ENCODE results near the gene KY.

KY gene

DNA sequence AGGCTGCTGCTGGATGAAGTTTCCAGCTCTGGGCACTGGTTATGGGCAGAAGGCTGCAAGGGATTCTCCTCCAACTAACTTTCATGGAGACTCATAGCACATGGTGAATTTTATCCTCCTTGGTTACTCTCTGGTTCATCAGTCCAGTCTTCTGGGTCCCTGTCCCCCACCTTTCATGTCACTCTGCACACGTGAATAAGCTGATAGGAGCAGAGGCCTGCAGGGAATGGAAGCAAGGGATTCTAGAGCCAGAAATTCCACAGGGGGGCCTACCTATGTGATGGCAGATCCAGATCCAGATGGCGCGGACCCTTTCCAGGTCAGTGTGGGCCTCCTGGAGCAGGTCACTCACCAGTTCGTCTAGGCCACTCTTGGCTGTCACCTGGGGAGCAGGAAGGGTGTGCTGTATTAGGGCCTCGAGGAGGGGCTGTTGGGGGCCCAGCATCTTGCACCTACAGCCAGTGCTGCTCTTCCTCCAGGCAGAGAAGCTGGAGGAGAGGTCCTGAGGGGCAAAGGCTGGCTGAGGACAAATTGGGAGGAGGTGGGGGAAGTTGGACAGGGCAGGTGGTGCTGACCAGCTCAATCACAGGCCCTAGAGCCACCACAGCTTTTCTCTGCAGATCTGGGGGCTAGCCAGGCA is 30.2 kb downstream of the KY start:
- DNase-seq (ENCODE audit: low read depth, low spot score), result no peak
- Histone ChIP-seq H3K36me3 (ENCODE audit: insufficient read depth, low read length) (no peaks in the 10 kb centered on the region), H3K9ac (ENCODE audit: insufficient read length) (no peak overlapping the region), H3K4me3 (no peak overlapping the region), H3K27ac (no peak overlapping the region), H3K9me3 (ENCODE audit: low read depth, low read length) (no peaks in the 10 kb centered on the region)
- TF ChIP-seq FOXP2 (optimal IDR thresholded peaks at IDR 0.05; ENCODE audit: control extremely low read depth, extremely low read length, insufficient read depth) (no peak), EZH2 (IDR thresholded peaks at IDR 0.05) (no peak), POLR2AphosphoS5 (IDR thresholded peaks at IDR 0.05; ENCODE audit: borderline replicate concordance, low read depth, low read length) (no peak)

DNA sequence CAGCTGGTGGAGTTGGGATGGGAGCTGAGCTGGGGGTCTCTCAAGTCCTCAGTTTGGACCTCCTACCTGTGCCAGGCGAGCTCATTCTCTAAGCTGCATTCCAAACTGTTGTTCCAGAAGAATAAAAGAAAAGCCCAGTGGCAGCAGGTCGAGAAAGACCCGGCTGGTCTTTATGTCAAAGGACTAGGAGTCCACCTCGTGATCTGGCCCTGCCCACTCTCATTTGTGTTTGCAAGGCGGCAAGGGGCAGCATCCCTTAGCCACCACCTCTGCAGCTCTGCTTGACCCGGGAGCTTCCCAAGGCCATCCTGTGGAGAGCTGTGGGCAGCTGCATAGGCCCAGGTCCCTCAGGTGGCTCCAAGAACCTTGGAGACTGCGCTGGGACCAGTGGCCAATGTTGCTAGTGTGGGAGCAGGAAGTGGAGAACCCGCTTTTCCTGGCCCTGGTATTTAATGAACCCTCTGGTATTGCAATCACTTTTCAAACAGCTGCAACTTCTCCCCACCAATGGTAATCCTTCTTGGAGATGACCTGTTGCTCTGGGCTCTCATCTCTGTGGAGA is 30.9 kb downstream of the KY start:
- Histone ChIP-seq H3K4me3 (no peak overlapping the region), H3K27ac (no peak overlapping the region), H3K9me3 (ENCODE audit: low read depth, low read length) (no peaks in the 10 kb centered on the region), H3K36me3 (ENCODE audit: insufficient read depth, low read length) (no peaks in the 10 kb centered on the region), H3K9ac (ENCODE audit: insufficient read length) (no peak overlapping the region)
- no peak for DNase-seq (ENCODE audit: low read depth, low spot score)
- TF ChIP-seq POLR2AphosphoS5 (IDR thresholded peaks at IDR 0.05; ENCODE audit: borderline replicate concordance, low read depth, low read length), result no peak
- TF ChIP-seq EZH2 (IDR thresholded peaks at IDR 0.05), result no peak
- TF ChIP-seq FOXP2 (optimal IDR thresholded peaks at IDR 0.05; ENCODE audit: control extremely low read depth, extremely low read length, insufficient read depth), result no peak

DNA sequence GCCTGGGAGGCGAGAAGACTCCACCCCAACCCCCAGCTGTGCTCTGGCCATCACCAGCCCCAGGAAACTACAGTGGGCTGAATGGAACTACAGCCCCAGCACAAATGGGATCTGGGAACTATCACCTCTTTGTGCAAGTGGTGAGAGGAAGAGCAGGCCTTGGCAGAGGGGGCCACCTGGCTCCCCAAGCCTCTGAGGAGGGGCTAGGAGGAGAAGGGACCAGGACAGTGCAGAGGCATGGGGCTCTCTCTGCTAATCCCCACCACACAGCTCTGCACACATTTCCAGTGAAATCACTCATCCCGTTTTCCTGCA is 31.6 kb downstream of the KY start:
- no peak for DNase-seq (ENCODE audit: low read depth, low spot score)
- Histone ChIP-seq H3K36me3 (ENCODE audit: insufficient read depth, low read length) (no peaks in the 10 kb centered on the region), H3K9ac (ENCODE audit: insufficient read length) (no peak overlapping the region), H3K9me3 (ENCODE audit: low read depth, low read length) (no peaks in the 10 kb centered on the region), H3K4me3 (no peak overlapping the region), H3K27ac (no peak overlapping the region)
- no peak for TF ChIP-seq EZH2 (IDR thresholded peaks at IDR 0.05)
- TF ChIP-seq FOXP2 (optimal IDR thresholded peaks at IDR 0.05; ENCODE audit: control extremely low read depth, extremely low read length, insufficient read depth), result no peak
- TF ChIP-seq POLR2AphosphoS5 (IDR thresholded peaks at IDR 0.05; ENCODE audit: borderline replicate concordance, low read depth, low read length), result no peak

DNA sequence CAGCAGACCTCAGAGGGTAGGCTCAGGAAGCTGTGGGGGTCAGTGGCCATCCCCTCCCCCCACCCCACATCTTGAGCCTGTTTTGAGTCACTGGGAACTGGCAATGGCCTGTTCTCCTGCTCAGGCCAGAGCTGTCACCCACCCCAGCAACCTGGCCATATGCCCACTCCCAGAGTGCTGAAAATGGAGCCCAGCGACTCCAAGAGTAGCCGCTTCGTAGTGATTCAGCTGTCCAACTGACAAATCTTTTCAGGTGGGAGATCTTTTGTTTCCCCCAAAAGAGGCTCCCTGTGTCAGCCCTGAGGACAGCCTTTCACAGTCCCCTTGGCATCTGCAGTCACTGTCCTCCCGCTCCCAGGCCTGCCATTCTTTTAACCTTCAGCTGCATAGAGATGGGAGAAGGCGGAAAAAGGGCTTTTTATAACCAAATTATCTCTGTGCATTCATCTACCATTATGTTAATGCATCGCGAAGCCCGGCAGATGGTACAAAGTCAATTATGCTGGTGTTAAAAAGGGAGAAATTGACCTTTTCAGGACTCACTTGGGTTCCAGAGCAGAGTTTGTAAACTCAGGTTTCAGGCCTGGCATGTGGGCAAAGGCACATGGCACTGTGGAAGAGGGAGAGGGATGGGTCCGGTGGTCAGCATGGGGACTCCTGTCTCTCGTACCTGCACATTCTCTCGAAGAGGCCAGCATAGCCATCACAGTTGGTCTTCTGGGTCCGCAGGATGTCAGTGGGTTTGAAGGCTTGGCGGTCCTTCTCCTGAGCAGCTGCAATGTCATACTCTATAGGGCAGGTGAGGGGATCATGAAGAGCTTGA is 32.1 kb downstream of the KY start:
- H3K36me3 ChIP-seq (ENCODE audit: insufficient read depth, low read length), result no peaks in the 10 kb centered on the region
- no peak overlapping the region for H3K27ac ChIP-seq
- TF ChIP-seq POLR2AphosphoS5 (IDR thresholded peaks at IDR 0.05; ENCODE audit: borderline replicate concordance, low read depth, low read length) (no peak), EZH2 (IDR thresholded peaks at IDR 0.05) (no peak), FOXP2 (optimal IDR thresholded peaks at IDR 0.05; ENCODE audit: control extremely low read depth, extremely low read length, insufficient read depth) (no peak)
- no peaks in the 10 kb centered on the region for H3K9me3 ChIP-seq (ENCODE audit: low read depth, low read length)
- H3K9ac ChIP-seq (ENCODE audit: insufficient read length), result no peak overlapping the region
- no peak overlapping the region for H3K4me3 ChIP-seq
- DNase-seq (ENCODE audit: low read depth, low spot score), result no peak

DNA sequence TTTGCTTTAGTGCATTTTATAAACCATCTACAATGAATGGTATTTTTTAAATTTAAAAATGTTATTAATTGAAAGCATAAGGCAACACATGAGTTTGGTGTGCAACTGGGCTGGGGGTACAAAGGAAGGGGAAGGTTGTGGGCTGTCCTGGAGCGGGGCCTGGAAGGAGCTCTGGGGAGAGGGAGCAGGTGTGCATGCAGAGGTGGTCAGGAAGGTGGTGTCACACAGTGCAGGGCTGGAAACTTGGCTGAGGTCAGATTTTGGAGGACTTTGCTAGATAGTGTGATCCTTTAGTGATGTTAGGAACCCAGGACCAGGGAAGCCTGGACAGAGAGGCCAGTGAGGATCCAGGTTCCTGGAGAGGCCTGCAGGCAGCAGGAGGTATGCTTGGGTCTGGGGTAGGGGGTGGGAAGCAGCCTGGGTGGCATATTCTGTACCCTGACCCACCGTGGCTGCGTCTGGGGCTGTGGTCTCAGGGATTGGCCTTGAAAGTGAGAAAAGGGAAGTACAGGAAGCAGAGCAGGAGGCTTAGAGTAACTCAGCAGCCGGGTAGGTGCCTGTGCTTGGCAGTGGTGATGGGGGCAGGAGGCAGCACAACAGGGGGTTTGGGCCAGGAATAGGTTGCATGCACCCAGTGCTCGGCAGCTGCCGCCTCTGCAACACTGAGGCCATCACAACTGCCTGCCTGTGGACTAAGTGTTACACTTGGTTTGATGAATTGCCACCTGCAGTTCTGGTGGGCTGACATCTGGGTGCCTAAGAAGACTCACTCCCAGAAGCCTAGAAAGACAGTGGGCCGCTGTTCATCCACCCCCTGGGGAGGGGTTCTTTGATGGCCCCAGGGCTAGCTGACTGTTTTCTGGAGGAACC is 33.0 kb downstream of the KY start:
- Histone ChIP-seq H3K27ac (no peak overlapping the region), H3K4me3 (no peak overlapping the region), H3K9me3 (ENCODE audit: low read depth, low read length) (no peaks in the 10 kb centered on the region), H3K36me3 (ENCODE audit: insufficient read depth, low read length) (no peaks in the 10 kb centered on the region), H3K9ac (ENCODE audit: insufficient read length) (no peak overlapping the region)
- DNase-seq (ENCODE audit: low read depth, low spot score), result no peak
- TF ChIP-seq EZH2 (IDR thresholded peaks at IDR 0.05) (no peak), FOXP2 (optimal IDR thresholded peaks at IDR 0.05; ENCODE audit: control extremely low read depth, extremely low read length, insufficient read depth) (no peak), POLR2AphosphoS5 (IDR thresholded peaks at IDR 0.05; ENCODE audit: borderline replicate concordance, low read depth, low read length) (no peak)

DNA sequence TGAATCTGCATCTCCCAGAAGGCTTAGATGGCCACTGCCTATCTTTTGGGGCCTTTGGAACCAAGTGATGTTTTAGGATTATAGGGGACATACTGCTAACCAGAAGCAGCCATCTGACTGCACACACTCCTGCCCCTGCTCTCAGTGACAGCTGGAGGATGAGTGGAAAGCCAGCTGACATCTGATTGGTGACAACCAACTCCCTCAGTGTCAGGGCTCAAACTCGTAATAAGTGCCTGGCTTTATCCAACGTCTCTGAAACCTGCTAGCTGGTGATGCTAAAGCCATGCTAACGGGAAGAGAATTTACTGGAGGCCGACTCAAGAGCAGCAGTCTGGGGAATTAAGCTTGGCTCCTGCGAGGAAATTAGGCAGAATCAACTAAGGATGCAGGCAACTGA is 35.1 kb downstream of the KY start:
- DNase-seq (ENCODE audit: low read depth, low spot score), result no peak
- Histone ChIP-seq H3K9me3 (ENCODE audit: low read depth, low read length) (no peaks in the 10 kb centered on the region), H3K4me3 (no peak overlapping the region), H3K36me3 (ENCODE audit: insufficient read depth, low read length) (no peaks in the 10 kb centered on the region), H3K9ac (ENCODE audit: insufficient read length) (no peak overlapping the region), H3K27ac (no peak overlapping the region)
- no peak for TF ChIP-seq POLR2AphosphoS5 (IDR thresholded peaks at IDR 0.05; ENCODE audit: borderline replicate concordance, low read depth, low read length)
- no peak for TF ChIP-seq FOXP2 (optimal IDR thresholded peaks at IDR 0.05; ENCODE audit: control extremely low read depth, extremely low read length, insufficient read depth)

DNA sequence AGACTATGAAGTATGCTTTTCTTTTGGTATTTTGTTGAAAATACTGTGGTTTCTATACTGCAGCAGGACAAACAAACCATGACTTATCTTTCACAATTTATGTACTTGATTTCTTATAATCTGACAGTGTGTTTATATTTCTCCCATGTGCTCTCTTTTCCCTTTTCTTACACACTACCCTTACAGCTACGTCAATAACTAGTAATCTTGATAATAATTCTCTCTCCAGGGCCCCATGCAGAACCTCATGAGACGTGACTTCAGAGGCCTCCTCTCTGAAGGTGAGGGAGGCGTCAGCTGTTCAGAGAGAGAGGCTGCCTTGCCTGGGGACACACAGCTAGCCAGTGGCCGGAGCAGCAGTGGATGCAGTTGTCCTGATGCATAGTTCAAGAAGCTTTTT is 35.9 kb downstream of the KY start:
- no peak for DNase-seq (ENCODE audit: low read depth, low spot score)
- no peaks in the 10 kb centered on the region for H3K9me3 ChIP-seq (ENCODE audit: low read depth, low read length)
- H3K4me3 ChIP-seq, result no peak overlapping the region
- H3K9ac ChIP-seq (ENCODE audit: insufficient read length), result no peak overlapping the region
- no peak for TF ChIP-seq FOXP2 (optimal IDR thresholded peaks at IDR 0.05; ENCODE audit: control extremely low read depth, extremely low read length, insufficient read depth)
- no peak for TF ChIP-seq POLR2AphosphoS5 (IDR thresholded peaks at IDR 0.05; ENCODE audit: borderline replicate concordance, low read depth, low read length)
- TF ChIP-seq EZH2 (IDR thresholded peaks at IDR 0.05), result no peak
- H3K36me3 ChIP-seq (ENCODE audit: insufficient read depth, low read length), result no peaks in the 10 kb centered on the region
- H3K27ac ChIP-seq, result no peak overlapping the region

DNA sequence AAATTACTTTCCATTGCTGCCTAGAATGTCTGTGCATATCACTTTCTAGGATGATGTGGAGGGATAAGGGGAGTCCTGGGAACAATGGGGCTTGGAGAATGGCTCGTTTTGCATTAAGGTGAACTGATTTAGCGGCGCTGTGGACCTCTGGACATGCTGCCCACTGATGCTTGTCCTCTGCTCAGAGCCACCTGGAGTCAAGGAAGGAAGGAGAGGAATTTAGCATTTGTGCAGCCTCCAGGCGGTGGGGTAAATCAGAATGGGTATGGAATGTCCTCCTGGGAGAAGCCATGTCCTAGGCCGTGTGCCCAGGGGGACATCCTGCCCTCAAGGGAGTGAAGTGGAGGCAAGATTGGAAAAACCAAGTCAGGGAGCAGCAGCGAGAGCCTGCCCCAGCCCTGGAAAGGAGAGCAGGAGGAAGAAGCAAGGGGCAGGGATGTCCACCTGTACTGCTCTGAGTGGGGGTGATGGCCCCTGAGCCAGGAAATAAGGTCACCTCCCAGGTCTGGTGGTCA is 37.8 kb downstream of the KY start:
- TF ChIP-seq FOXP2 (optimal IDR thresholded peaks at IDR 0.05; ENCODE audit: control extremely low read depth, extremely low read length, insufficient read depth), result no peak
- no peak for TF ChIP-seq EZH2 (IDR thresholded peaks at IDR 0.05)
- TF ChIP-seq POLR2AphosphoS5 (IDR thresholded peaks at IDR 0.05; ENCODE audit: borderline replicate concordance, low read depth, low read length), result no peak
- no peak for DNase-seq (ENCODE audit: low read depth, low spot score)
- no peak overlapping the region for H3K9ac ChIP-seq (ENCODE audit: insufficient read length)
- H3K36me3 ChIP-seq (ENCODE audit: insufficient read depth, low read length), result no peaks in the 10 kb centered on the region
- H3K4me3 ChIP-seq, result no peak overlapping the region
- H3K27ac ChIP-seq, result no peak overlapping the region
- no peaks in the 10 kb centered on the region for H3K9me3 ChIP-seq (ENCODE audit: low read depth, low read length)

Measured in SK-N-MC (cell line).